ENCODE measurements around the gene CEP63.

Gene CEP63

DNA sequence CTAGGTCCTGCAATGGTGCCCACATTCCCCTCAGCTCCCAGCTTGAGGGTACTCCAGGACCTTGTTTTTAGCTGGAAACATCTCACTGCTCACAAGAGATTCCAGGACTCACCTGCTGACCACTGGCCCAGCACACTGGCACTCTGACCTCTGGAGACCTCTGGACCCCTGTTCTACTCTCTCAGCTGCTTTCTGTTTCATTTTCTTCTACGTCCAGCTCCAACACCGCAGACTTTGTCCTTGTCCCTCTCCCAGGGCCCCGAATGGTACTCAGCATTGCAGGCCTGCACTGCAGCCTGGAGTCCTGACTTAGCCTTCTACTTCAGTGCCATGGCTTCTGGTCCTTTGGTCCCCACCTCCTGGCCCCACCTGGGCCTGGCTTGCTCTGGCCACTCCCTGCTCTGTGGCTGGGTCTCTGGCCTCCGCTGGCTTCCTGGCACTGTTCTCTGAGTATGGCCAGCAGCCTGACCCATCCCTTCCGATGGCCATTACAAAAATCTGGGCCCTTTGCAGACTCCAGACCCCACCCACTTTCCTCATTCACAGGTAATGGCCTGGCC lies 137.0 kb downstream of the CEP63 start:
- H3K27ac ChIP-seq (ENCODE audit: insufficient read depth, low read depth, low read length, poor library complexity, severe bottlenecking), result no peak overlapping the region
- no peak overlapping the region for H3K4me3 ChIP-seq (ENCODE audit: insufficient read depth, low read depth, low read length)
- H3K36me3 ChIP-seq (ENCODE audit: control insufficient read depth, insufficient read depth, low read length), result no peaks in the 10 kb centered on the region
- no peaks in the 10 kb centered on the region for H3K9me3 ChIP-seq (ENCODE audit: control insufficient read depth, low read length)
- no peaks in the 10 kb centered on the region for H3K27me3 ChIP-seq (ENCODE audit: control insufficient read depth, insufficient read depth, low read length, poor library complexity, severe bottlenecking)
- WGBS, 2 experiments, result 74 to 77% methylated on average over 5 of the region's 5 CpGs
- peaks cover 18% of the 10 kb centered on the region for H3K4me1 ChIP-seq (ENCODE audit: control insufficient read depth, insufficient read depth, low read length)

- H3K4me1 ChIP-seq (ENCODE audit: control insufficient read depth, insufficient read depth, low read length), result peaks cover 15% of the 10 kb centered on the region
- no peak overlapping the region for H3K27ac ChIP-seq (ENCODE audit: insufficient read depth, low read depth, low read length, poor library complexity, severe bottlenecking)
- no peaks in the 10 kb centered on the region for H3K27me3 ChIP-seq (ENCODE audit: control insufficient read depth, insufficient read depth, low read length, poor library complexity, severe bottlenecking)
- no peaks in the 10 kb centered on the region for H3K9me3 ChIP-seq (ENCODE audit: control insufficient read depth, low read length)
- WGBS, 2 experiments, result 93 to 94% methylated on average over 7 of the region's 7 CpGs
- H3K4me3 ChIP-seq (ENCODE audit: insufficient read depth, low read depth, low read length), result no peak overlapping the region
- no peaks in the 10 kb centered on the region for H3K36me3 ChIP-seq (ENCODE audit: control insufficient read depth, insufficient read depth, low read length)
Measured at GRCh38 chr3:134623615-134624245, 137.9 kb downstream of the CEP63 start.
